ENCODE results near the gene CEP19.

GRCh38 chr3:196667056-196667825 lies 44.8 kb downstream of the CEP19 start:
- TF ChIP-seq CTCF (IDR thresholded peaks at IDR 0.05): no peak
- no peak for TF ChIP-seq POLR2AphosphoS5 (IDR thresholded peaks at IDR 0.05)
- TF ChIP-seq POLR2A (IDR thresholded peaks at IDR 0.05): no peak
- no peak for TF ChIP-seq EP300 (IDR thresholded peaks at IDR 0.05)

Data from sigmoid colon (tissue), 4 donors.